ENCODE results near the gene MYLK. TPM values are rescaled to one million over a fixed set of nuclear protein-coding genes. Genes with fewer than 3 reads are reported as not detected.
A peak's percentile ranks its signal among the peaks of the same experiment; 100 is the strongest.

MYLK gene
- total and polyA plus RNA-seq, 2 donors = 5.4 to 11.5 TPM

DNA sequence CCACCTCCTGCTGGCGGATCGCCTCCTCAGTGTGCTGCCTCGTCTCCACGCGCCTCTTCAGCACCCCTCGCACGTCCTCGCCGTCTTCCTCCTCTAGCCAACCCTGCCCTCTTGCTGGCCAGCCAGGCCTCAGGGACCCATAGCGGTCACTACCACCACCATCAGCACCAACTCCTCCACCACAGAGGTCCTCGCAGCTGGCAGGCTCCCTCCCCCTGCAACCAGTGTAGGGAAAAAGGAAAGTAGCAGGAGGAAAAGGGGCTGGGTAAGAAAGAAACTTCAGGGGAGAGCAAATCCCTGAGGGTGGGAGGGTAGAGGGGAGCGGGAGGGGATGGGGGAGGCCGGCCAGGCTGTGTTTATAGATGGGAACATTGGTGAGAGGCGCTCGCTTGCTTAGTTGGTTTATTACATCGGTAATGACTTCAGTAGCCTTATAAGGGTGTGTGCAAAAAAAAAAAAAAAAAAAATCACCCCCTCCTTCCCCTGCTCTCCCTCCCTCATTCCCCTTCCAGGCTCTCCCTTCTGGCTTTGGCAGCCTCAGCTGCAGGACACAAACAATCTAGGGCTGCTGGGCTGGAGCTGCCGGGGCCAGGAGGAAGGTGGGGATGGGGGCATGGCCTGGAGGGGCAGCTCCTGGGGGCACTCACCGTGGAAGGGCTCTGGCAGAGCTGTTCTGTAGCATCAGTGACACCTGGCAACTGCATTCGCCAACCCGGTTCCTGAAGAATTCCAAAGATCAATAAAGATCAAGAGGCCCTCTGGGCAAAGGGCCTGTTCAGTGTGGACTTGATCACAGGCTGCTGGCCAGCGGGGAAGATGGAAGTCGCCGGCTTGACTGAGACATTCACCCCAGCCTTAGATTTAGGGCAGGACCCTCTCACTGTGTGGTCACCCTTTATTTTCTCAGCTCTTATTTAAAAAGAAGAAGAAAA, 183.1 kb downstream of the MYLK start:
- Histone ChIP-seq H3K27me3 (ENCODE audit: control insufficient read depth in 2 of 2, insufficient read depth in 1 of 2, low read length in 1 of 2) (no peaks in the 10 kb centered on the region), H3K36me3 (ENCODE audit: control insufficient read depth in 2 of 2, insufficient read depth in 2 of 2, low read length in 1 of 2) (no peaks in the 10 kb centered on the region), H3K27ac (ENCODE audit: low read depth in 1 of 2, low read length in 1 of 2) (peak overlapping the region in 1 of 2 donors; percentile 3), H3K4me3 (ENCODE audit: low read length in 2 of 2) (no peak overlapping the region), H3K4me1 (ENCODE audit: control insufficient read depth in 2 of 2, insufficient read depth in 2 of 2, low read length in 2 of 2) (no peaks in the 10 kb centered on the region), H3K9me3 (ENCODE audit: control insufficient read depth in 2 of 2, insufficient read depth in 1 of 2, low read length in 1 of 2) (no peaks in the 10 kb centered on the region)
- 95% methylated on average over 23 of the region's 23 CpGs for WGBS
- no peak for DNase-seq (ENCODE audit: low read depth in 6 of 9, low spot score in 9 of 9)

DNA sequence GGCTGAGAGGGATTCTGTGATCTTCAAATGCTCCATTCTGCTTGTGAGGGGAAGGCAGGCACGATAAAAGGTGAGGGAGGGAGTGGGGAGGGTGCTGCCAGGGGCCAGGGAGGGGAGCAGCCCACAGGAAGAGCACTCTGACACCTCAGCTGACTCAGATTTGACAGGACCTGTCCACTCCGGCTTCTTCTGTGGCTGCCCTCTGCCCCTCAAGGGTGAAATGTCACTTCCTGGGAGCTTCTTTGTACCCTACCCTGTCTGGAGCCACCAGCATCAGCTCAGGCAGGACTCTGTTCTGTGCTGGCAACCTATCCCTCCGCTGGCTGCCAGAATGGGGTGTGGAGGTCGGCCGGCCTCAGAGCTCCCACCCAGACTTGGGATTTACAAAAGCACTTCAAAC, 185.3 kb downstream of the MYLK start:
- Histone ChIP-seq H3K27me3 (ENCODE audit: control insufficient read depth in 2 of 2, insufficient read depth in 1 of 2, low read length in 1 of 2) (no peaks in the 10 kb centered on the region), H3K27ac (ENCODE audit: low read depth in 1 of 2, low read length in 1 of 2) (no peak overlapping the region), H3K9me3 (ENCODE audit: control insufficient read depth in 2 of 2, insufficient read depth in 1 of 2, low read length in 1 of 2) (no peaks in the 10 kb centered on the region), H3K36me3 (ENCODE audit: control insufficient read depth in 2 of 2, insufficient read depth in 2 of 2, low read length in 1 of 2) (no peaks in the 10 kb centered on the region), H3K4me1 (ENCODE audit: control insufficient read depth in 2 of 2, insufficient read depth in 2 of 2, low read length in 2 of 2) (peaks cover 0 to 7% of the 10 kb centered on the region in 2 donors), H3K4me3 (ENCODE audit: low read length in 2 of 2) (no peak overlapping the region)
- no peak for DNase-seq (ENCODE audit: low read depth in 6 of 9, low spot score in 9 of 9)
- WGBS = 93% methylated on average over 5 of the region's 5 CpGs

DNA sequence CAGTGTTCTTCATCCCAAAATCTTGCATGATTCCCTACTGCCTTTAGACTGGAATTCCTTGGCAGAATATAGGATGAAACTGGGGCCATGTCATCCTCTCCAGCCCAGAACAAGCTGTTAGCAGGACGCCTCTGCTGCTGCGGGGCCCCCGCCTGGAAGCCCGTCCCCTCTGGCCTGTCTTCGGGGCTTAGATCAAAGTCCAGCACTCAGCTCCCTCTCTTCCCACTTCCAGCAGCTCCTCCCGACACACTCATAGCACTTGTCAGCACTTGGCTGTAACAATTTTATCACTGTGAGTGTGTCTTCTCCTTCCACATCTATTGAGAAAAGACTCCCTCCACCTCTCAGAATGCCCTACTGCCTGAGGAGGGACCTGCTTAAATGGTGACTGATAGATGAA, 187.3 kb downstream of the MYLK start:
- Histone ChIP-seq H3K4me1 (ENCODE audit: control insufficient read depth in 2 of 2, insufficient read depth in 2 of 2, low read length in 2 of 2) (peaks cover 0 to 7% of the 10 kb centered on the region in 2 donors), H3K27ac (ENCODE audit: low read depth in 1 of 2, low read length in 1 of 2) (no peak overlapping the region), H3K36me3 (ENCODE audit: control insufficient read depth in 2 of 2, insufficient read depth in 2 of 2, low read length in 1 of 2) (no peaks in the 10 kb centered on the region), H3K9me3 (ENCODE audit: control insufficient read depth in 2 of 2, insufficient read depth in 1 of 2, low read length in 1 of 2) (no peaks in the 10 kb centered on the region), H3K4me3 (ENCODE audit: low read length in 2 of 2) (no peak overlapping the region), H3K27me3 (ENCODE audit: control insufficient read depth in 2 of 2, insufficient read depth in 1 of 2, low read length in 1 of 2) (no peaks in the 10 kb centered on the region)
- DNase-seq (ENCODE audit: low read depth in 6 of 9, low spot score in 9 of 9) = no peak
- WGBS = 94% methylated on average over 6 of the region's 6 CpGs

DNA sequence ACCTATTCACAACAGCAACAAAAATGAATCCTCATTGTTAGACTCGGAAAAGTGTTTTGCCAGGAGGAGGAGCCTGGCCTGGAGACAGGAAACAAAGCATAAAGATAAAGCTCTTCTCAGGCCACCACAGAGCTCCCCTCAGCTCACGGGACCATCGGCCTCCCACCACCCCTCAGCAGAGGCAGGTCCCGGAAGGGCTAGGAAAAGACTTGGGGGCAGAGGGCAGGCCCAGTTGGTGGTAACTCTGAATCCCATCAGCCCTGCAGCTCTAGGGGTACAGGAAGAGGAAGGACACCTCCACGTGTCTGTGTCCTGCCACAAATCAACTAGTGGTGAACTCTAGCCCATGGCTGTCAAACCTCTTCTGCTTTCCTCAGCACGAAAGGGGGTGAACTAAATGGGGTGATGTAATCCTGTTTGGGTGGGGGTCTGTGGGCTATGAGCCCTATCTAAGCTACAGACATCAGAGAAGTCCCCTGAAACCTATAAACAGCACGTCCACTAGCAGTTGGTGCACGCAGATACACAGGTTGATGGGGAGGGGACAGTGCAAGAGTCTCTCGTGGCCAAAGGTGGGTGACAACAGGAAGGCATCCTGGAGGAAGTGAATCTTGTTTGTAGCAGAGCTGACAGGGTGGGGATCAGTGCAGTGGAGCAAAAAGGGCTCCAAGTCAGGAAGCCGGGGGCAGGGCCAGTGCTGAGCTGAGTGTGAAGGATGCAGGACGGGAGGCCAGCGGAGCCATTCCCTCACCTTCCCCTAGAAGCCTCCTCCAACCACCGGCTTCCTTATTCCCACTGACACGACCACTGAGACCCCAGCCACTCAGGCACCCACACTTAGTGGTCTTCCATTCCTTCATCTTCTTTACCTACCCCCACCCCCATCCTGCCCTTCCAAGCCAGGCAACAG, 188.1 kb downstream of the MYLK start:
- 85% methylated on average over 14 of the region's 14 CpGs for WGBS
- Histone ChIP-seq H3K27me3 (ENCODE audit: control insufficient read depth in 2 of 2, insufficient read depth in 1 of 2, low read length in 1 of 2) (no peaks in the 10 kb centered on the region), H3K36me3 (ENCODE audit: control insufficient read depth in 2 of 2, insufficient read depth in 2 of 2, low read length in 1 of 2) (no peaks in the 10 kb centered on the region), H3K27ac (ENCODE audit: low read depth in 1 of 2, low read length in 1 of 2) (peak overlapping the region in 1 of 2 donors; percentile 32), H3K4me1 (ENCODE audit: control insufficient read depth in 2 of 2, insufficient read depth in 2 of 2, low read length in 2 of 2) (peaks cover 0 to 7% of the 10 kb centered on the region in 2 donors), H3K9me3 (ENCODE audit: control insufficient read depth in 2 of 2, insufficient read depth in 1 of 2, low read length in 1 of 2) (no peaks in the 10 kb centered on the region), H3K4me3 (ENCODE audit: low read length in 2 of 2) (no peak overlapping the region)
- no peak for DNase-seq (ENCODE audit: low read depth in 6 of 9, low spot score in 9 of 9)

DNA sequence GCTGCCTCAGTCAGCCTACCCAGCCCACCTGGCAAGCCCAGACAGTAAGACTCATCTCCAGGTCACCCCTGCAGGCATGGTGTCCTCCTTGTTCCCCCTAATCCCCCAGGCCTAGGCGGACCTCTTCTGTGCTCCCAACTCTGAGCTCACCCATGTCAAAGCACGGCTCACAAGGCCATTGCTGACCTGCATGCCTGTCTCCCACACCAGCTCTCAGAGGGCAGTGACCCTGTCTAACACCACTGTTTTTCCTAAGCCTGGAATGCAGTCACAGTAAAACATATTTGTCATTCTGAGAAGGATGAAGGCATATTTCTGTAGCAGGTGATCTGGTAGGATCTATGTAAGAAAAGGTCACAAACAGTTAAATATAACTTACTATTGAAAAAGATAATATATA, 189.0 kb downstream of the MYLK start:
- DNase-seq (ENCODE audit: low read depth in 6 of 9, low spot score in 9 of 9) = no peak
- H3K27ac ChIP-seq (ENCODE audit: low read depth in 1 of 2, low read length in 1 of 2) = peak overlapping the region in 1 of 2 donors; percentile 5
- peaks cover 0 to 7% of the 10 kb centered on the region in 2 donors for H3K4me1 ChIP-seq (ENCODE audit: control insufficient read depth in 2 of 2, insufficient read depth in 2 of 2, low read length in 2 of 2)
- H3K36me3 ChIP-seq (ENCODE audit: control insufficient read depth in 2 of 2, insufficient read depth in 2 of 2, low read length in 1 of 2) = no peaks in the 10 kb centered on the region
- no peaks in the 10 kb centered on the region for H3K27me3 ChIP-seq (ENCODE audit: control insufficient read depth in 2 of 2, insufficient read depth in 1 of 2, low read length in 1 of 2)
- no peak overlapping the region for H3K4me3 ChIP-seq (ENCODE audit: low read length in 2 of 2)
- whole genome bisulfite sequencing = 95% methylated on average over 2 of the region's 2 CpGs
- no peaks in the 10 kb centered on the region for H3K9me3 ChIP-seq (ENCODE audit: control insufficient read depth in 2 of 2, insufficient read depth in 1 of 2, low read length in 1 of 2)

DNA sequence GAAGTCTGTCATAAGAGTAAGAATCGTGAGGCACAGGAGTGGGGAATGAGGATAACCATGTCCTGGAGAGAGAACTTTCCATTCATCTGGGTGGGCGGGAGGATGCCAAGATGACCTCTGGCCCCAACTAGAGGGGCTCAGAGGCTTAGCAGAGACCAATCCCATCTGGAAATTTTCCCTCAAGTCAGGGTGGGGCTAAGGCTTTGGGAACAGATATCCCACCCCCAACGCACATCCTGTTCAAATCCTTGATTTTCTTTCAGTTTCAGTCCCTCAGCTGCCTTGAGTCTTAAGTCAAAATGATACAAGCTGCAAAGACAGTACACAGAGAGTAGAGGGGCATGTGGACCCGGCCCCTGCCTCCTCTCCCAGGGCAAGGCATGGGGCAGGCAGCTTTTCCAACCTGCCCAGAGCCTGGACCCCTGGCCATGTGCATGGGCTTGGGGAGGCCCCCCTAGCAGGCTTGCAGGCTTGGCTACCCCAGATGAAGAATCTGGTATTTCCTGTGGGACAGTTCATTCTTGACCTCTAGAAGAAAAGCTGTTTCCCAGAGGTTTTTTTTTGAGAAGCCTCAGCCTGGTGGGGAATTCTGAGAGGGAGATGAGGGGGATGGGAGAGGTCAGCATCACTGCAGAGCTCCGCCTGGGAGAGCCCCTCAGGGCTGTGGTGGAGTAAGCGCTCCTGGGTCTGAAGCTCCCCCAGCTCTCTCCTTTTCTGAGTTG, 189.6 kb downstream of the MYLK start:
- Histone ChIP-seq H3K4me1 (ENCODE audit: control insufficient read depth in 2 of 2, insufficient read depth in 2 of 2, low read length in 2 of 2) (peaks cover 0 to 7% of the 10 kb centered on the region in 2 donors), H3K27me3 (ENCODE audit: control insufficient read depth in 2 of 2, insufficient read depth in 1 of 2, low read length in 1 of 2) (no peaks in the 10 kb centered on the region), H3K27ac (ENCODE audit: low read depth in 1 of 2, low read length in 1 of 2) (peak overlapping the region in 1 of 2 donors; percentile 57), H3K9me3 (ENCODE audit: control insufficient read depth in 2 of 2, insufficient read depth in 1 of 2, low read length in 1 of 2) (no peaks in the 10 kb centered on the region), H3K36me3 (ENCODE audit: control insufficient read depth in 2 of 2, insufficient read depth in 2 of 2, low read length in 1 of 2) (no peaks in the 10 kb centered on the region), H3K4me3 (ENCODE audit: low read length in 2 of 2) (no peak overlapping the region)
- DNase-seq (ENCODE audit: low read depth in 6 of 9, low spot score in 9 of 9) = no peak
- 94% methylated on average over 6 of the region's 6 CpGs for WGBS

DNA sequence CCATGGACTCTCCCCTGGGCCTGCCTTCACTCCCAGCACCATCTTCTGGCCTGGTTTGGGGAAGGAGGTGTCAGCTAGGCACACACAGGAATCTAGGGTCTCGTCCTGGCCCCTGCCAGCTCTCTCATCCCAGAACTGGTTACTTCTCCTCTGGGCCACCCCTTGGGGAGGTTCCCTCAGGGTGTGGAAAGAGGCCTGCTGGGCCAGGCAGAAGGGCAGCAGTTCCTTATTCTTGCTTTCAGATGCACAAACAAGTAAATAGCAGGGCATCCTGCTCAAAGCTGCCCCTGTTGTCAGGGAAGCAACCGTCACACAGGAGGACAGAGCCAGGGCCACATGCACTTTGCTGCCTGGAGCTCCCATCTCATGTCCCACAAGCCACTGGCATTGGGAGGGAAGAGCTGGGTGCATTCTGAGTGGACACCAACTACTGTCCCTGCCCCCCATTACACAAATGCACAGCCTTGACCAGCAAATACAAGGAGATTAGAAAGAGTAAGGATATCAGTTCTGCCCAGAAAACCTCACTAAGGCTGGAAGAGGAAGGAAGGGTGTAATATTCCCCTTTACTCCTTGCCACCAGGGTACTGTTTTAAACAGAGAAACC, 190.4 kb downstream of the MYLK start:
- peak in 1 of 9 donors; percentile 9 for DNase-seq (ENCODE audit: low read depth in 6 of 9, low spot score in 9 of 9)
- Histone ChIP-seq H3K4me3 (ENCODE audit: low read length in 2 of 2) (no peak overlapping the region), H3K27ac (ENCODE audit: low read depth in 1 of 2, low read length in 1 of 2) (no peak overlapping the region), H3K27me3 (ENCODE audit: control insufficient read depth in 2 of 2, insufficient read depth in 1 of 2, low read length in 1 of 2) (no peaks in the 10 kb centered on the region), H3K36me3 (ENCODE audit: control insufficient read depth in 2 of 2, insufficient read depth in 2 of 2, low read length in 1 of 2) (no peaks in the 10 kb centered on the region), H3K4me1 (ENCODE audit: control insufficient read depth in 2 of 2, insufficient read depth in 2 of 2, low read length in 2 of 2) (peaks cover 0 to 7% of the 10 kb centered on the region in 2 donors), H3K9me3 (ENCODE audit: control insufficient read depth in 2 of 2, insufficient read depth in 1 of 2, low read length in 1 of 2) (no peaks in the 10 kb centered on the region)
- 91% methylated on average over 2 of the region's 2 CpGs for WGBS

DNA sequence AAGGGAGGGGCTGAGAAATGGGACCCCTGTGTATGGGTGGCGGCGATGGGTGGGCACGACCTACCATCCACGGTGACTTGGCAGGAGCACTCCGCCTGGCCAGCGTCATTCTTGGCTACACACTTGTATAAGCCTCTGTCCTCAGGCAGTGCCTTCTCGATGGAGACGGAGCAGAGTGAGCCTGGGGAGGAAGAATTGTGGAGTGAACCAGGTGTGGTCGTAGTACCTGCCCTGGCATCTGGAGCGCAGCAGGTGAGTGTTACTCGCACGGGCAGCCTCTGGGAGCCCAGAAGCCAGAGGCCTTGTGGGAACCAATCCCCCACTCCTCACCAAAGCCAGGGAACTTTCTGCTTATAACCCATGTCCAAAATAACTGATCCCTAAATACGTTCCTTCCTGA, 191.5 kb downstream of the MYLK start:
- H3K27ac ChIP-seq (ENCODE audit: low read depth in 1 of 2, low read length in 1 of 2) = no peak overlapping the region
- 98% methylated on average over 13 of the region's 13 CpGs for WGBS
- peaks cover 0 to 7% of the 10 kb centered on the region in 2 donors for H3K4me1 ChIP-seq (ENCODE audit: control insufficient read depth in 2 of 2, insufficient read depth in 2 of 2, low read length in 2 of 2)

More for the DNA sequence above, 191.5 kb downstream of the MYLK start:
- H3K27me3 ChIP-seq (ENCODE audit: control insufficient read depth in 2 of 2, insufficient read depth in 1 of 2, low read length in 1 of 2) = no peaks in the 10 kb centered on the region
- no peak overlapping the region for H3K4me3 ChIP-seq (ENCODE audit: low read length in 2 of 2)
- DNase-seq (ENCODE audit: low read depth in 6 of 9, low spot score in 9 of 9) = no peak
- no peaks in the 10 kb centered on the region for H3K36me3 ChIP-seq (ENCODE audit: control insufficient read depth in 2 of 2, insufficient read depth in 2 of 2, low read length in 1 of 2)
- no peaks in the 10 kb centered on the region for H3K9me3 ChIP-seq (ENCODE audit: control insufficient read depth in 2 of 2, insufficient read depth in 1 of 2, low read length in 1 of 2)

All from thymus (tissue), 11 donors.